Astrocyte (in vitro differentiated cells and primary cell): ENCODE results near the gene EGF. TPM values are rescaled to one million over a fixed set of nuclear protein-coding genes. Genes with fewer than 3 reads are reported as not detected.

Experiments
- DNase-seq: peaks from one replicate; pipeline ENCODE4 v3.0.0-alpha.2; 2010; ENCODE audit warnings: low read depth
- FAIRE-seq: peaks from 2 replicates; lab custom pipeline; 2011; peaks lifted over from hg19 to GRCh38; lab: Jason Lieb, UNC
- H2AFZ ChIP-seq: 2 replicates; pipeline ENCODE4 v1.6.0; 2012; ENCODE audit warnings: low read depth, low read length, inconsistent platforms
- H3K27ac ChIP-seq: 2 replicates; pipeline ENCODE4 v1.5.1; 2011; ENCODE audit warnings: low read depth, low read length, inconsistent platforms
- H3K27me3 ChIP-seq: 2 replicates; pipeline ENCODE4 v1.6.0; 2011; ENCODE audit warnings: low read length, inconsistent platforms; ENCODE audit not compliant: insufficient read depth
- H3K36me3 ChIP-seq: 2 replicates; pipeline ENCODE4 v1.5.1; 2011; ENCODE audit warnings: low read length, inconsistent platforms; ENCODE audit not compliant: insufficient read depth
- H3K4me1 ChIP-seq: 2 replicates; pipeline ENCODE4 v1.5.1; 2011; ENCODE audit warnings: low read length, inconsistent platforms; ENCODE audit not compliant: insufficient read depth
- H3K4me2 ChIP-seq: 2 replicates; pipeline ENCODE4 v1.6.0; 2012; ENCODE audit warnings: low read length, inconsistent platforms
- H3K4me3 ChIP-seq: 2 replicates; pipeline ENCODE4 v1.5.1; 2011; ENCODE audit warnings: low read depth, mild to moderate bottlenecking, low read length, inconsistent platforms; ENCODE audit not compliant: insufficient read depth
- H3K79me2 ChIP-seq: 2 replicates; pipeline ENCODE4 v1.6.0; 2012; ENCODE audit warnings: mild to moderate bottlenecking, low read length, inconsistent platforms; ENCODE audit not compliant: insufficient read depth
- H3K9ac ChIP-seq: 2 replicates; pipeline ENCODE4 v1.6.0; 2012; ENCODE audit warnings: mild to moderate bottlenecking, low read length, inconsistent platforms
- H3K9me3 ChIP-seq: 2 replicates; pipeline ENCODE4 v1.5.1; 2012; ENCODE audit warnings: low read depth, mild to moderate bottlenecking, low read length, inconsistent platforms; ENCODE audit not compliant: insufficient read depth
- H4K20me1 ChIP-seq: 2 replicates; pipeline ENCODE4 v1.6.0; 2012; ENCODE audit warnings: low read length, inconsistent platforms; ENCODE audit not compliant: insufficient read depth
- H3K27ac Mint-ChIP-seq: one replicate; pipeline ENCODE4 v1.8.0; 2021; ENCODE audit warnings: mild to moderate bottlenecking, mixed read lengths; ENCODE audit not compliant: unreplicated experiment
- H3K27me3 Mint-ChIP-seq: one replicate; pipeline ENCODE4 v1.8.0; 2021; ENCODE audit warnings: low read depth, mixed read lengths; ENCODE audit not compliant: unreplicated experiment
- H3K36me3 Mint-ChIP-seq: one replicate; pipeline ENCODE4 v1.8.0; 2021; ENCODE audit warnings: low read depth, mixed read lengths; ENCODE audit not compliant: unreplicated experiment
- H3K4me1 Mint-ChIP-seq: one replicate; pipeline ENCODE4 v1.8.0; 2021; ENCODE audit warnings: low read depth, mixed read lengths; ENCODE audit not compliant: unreplicated experiment
- H3K4me3 Mint-ChIP-seq: one replicate; pipeline ENCODE4 v1.8.0; 2021; ENCODE audit warnings: mild to moderate bottlenecking, moderate library complexity, mixed read lengths; ENCODE audit not compliant: unreplicated experiment
- H3K9me3 Mint-ChIP-seq: one replicate; pipeline ENCODE4 v1.8.0; 2021; ENCODE audit warnings: mild to moderate bottlenecking, mixed read lengths; ENCODE audit not compliant: unreplicated experiment
- EZH2 ChIP-seq: IDR thresholded peaks from 2 replicates; pipeline ENCODE4 v1.6.1; 2012; ENCODE audit warnings: mild to moderate bottlenecking, low read length, inconsistent platforms; ENCODE audit not compliant: insufficient read depth
- total RNA-seq: library from RNA; stranded (reverse); gene quantifications from 2 replicates; pipeline ENCODE4 v1.2.1, GENCODE V29; 2021
- TF ChIP-seq, protein P1 (sequence below): IDR thresholded peaks from 2 replicates; pipeline ENCODE4 v1.5.1; 2011; ENCODE audit warnings: low read depth, mild to moderate bottlenecking, inconsistent platforms, low read length, moderate library complexity; ENCODE audit not compliant: insufficient read depth

EGF gene
- total RNA-seq, 1 donor from 2014 or later = 22.9 TPM

DNA sequence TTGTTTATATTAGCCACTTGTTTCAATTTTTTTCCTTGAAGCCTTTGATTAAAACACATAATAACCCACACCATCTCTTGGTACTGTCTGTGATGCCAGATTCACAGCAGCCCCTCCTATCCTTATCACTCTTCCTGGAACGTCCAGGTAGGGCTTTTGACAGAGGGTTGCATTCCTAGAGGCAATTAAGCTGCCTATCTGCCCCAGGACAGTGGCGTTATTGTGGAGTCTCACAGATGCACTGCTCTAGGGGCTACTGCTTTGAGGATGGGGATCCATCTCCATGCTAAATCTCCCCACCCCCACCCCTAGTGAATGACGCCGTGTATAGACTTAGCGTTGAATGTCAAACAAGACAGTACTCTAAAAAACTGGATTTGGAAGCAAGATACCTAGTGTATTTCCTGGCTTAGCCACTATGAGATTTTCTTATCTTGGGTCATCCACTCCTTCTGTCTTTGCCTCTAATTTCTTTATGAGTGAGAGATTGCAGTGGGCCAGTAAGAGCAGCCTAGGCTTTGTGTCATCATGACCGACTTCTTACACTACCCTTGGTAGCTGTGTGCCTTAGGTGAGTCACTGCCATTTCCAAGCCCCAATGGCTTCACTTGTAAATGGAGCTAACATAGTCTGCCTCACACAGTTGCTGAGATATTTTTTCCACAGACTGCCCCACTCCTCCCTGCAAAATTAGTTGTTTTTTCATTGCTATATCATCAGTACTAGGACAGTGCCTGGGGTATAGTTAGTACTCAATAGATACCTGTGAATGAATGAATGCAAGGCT, 90.9 kb downstream of the EGF start:
- no peak overlapping the region for H2AFZ ChIP-seq
- TF ChIP-seq, protein P1, sequence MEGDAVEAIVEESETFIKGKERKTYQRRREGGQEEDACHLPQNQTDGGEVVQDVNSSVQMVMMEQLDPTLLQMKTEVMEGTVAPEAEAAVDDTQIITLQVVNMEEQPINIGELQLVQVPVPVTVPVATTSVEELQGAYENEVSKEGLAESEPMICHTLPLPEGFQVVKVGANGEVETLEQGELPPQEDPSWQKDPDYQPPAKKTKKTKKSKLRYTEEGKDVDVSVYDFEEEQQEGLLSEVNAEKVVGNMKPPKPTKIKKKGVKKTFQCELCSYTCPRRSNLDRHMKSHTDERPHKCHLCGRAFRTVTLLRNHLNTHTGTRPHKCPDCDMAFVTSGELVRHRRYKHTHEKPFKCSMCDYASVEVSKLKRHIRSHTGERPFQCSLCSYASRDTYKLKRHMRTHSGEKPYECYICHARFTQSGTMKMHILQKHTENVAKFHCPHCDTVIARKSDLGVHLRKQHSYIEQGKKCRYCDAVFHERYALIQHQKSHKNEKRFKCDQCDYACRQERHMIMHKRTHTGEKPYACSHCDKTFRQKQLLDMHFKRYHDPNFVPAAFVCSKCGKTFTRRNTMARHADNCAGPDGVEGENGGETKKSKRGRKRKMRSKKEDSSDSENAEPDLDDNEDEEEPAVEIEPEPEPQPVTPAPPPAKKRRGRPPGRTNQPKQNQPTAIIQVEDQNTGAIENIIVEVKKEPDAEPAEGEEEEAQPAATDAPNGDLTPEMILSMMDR = no peak
- no peak for TF ChIP-seq EZH2

DNA sequence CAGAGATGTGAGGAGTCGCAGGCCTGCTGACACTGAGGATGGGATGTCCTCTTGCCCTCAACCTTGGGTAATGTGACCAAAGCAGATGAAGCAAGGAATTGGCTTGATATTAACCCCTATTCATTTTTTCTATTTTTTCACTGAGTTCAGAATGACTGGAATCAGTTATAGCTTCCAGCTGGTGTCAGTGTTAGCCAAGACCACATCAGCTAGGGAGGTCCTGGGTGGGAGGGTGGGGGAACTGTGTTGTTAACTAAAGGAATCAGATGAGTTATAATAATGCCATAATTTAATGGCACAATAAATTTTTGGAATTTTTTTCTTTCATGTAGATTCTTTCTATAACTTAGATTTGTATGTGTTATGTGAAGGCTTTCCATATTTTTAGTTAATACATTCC, 91.9 kb downstream of the EGF start:
- no peaks in the 10 kb centered on the region for H3K27me3 Mint-ChIP-seq
- H3K36me3 Mint-ChIP-seq = peaks cover 9% of the 10 kb centered on the region
- Histone ChIP-seq H2AFZ (no peak overlapping the region), H3K27ac (no peak overlapping the region), H3K4me3 (no peak overlapping the region), H3K4me2 (no peak overlapping the region), H3K36me3 (no peaks in the 10 kb centered on the region), H3K79me2 (no peaks in the 10 kb centered on the region), H3K4me1 (no peaks in the 10 kb centered on the region), H3K9ac (no peak overlapping the region), H3K27me3 (no peaks in the 10 kb centered on the region), H3K9me3 (no peaks in the 10 kb centered on the region), H4K20me1 (no peaks in the 10 kb centered on the region)
- H3K9me3 Mint-ChIP-seq = no peaks in the 10 kb centered on the region
- no peak for FAIRE-seq
- H3K4me3 Mint-ChIP-seq = no peak overlapping the region
- no peaks in the 10 kb centered on the region for H3K4me1 Mint-ChIP-seq
- no peak for DNase-seq
- no peak for TF ChIP-seq EZH2
- TF ChIP-seq, protein P1 = no peak
- no peak overlapping the region for H3K27ac Mint-ChIP-seq

More for the DNA sequence above, 90.9 kb downstream of the EGF start:
- H3K4me2 ChIP-seq = no peak overlapping the region
- no peak overlapping the region for H3K27ac Mint-ChIP-seq
- H4K20me1 ChIP-seq = no peaks in the 10 kb centered on the region
- H3K27me3 ChIP-seq = no peaks in the 10 kb centered on the region
- no peaks in the 10 kb centered on the region for H3K79me2 ChIP-seq
- no peak overlapping the region for H3K4me3 Mint-ChIP-seq
- H3K27ac ChIP-seq = no peak overlapping the region
- no peak for FAIRE-seq
- peaks cover 6% of the 10 kb centered on the region for H3K36me3 Mint-ChIP-seq
- no peaks in the 10 kb centered on the region for H3K36me3 ChIP-seq
- no peak overlapping the region for H3K9ac ChIP-seq
- H3K27me3 Mint-ChIP-seq = no peaks in the 10 kb centered on the region
- H3K4me3 ChIP-seq = no peak overlapping the region
- no peaks in the 10 kb centered on the region for H3K4me1 ChIP-seq
- DNase-seq = peak; percentile 6
- H3K9me3 Mint-ChIP-seq = no peaks in the 10 kb centered on the region
- H3K4me1 Mint-ChIP-seq = no peaks in the 10 kb centered on the region
- H3K9me3 ChIP-seq = no peaks in the 10 kb centered on the region

DNA sequence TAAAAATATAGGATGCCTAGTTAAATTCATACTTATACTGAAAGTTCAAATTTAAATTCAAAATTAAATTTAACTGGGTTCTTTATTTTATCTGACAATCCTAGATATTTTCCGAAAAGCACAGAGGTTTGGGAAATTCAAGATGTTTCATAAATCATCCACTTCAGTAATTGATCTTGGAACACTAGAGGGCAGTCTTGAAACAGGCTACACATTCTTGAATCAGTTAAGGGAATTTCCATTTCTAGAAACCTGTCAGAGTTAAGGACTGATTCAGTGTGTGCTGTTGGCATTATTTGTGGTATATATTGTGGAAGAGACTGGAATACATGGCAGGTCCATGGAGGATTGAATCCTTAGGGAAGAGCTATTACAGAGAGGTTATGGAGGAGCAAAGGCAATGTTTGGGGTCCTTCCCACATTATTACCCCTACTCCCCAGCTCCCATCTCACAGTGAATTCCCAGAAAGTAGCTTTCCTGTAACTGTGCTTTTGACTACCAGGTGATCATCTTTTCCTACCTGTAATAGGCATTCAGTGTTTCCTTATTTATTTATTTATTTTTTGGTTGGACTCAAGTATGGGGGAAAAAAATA, 92.9 kb downstream of the EGF start:
- Mint-ChIP-seq H3K27me3 (no peaks in the 10 kb centered on the region), H3K27ac (no peak overlapping the region), H3K4me3 (no peak overlapping the region), H3K9me3 (no peaks in the 10 kb centered on the region), H3K4me1 (no peaks in the 10 kb centered on the region), H3K36me3 (peaks cover 11% of the 10 kb centered on the region)
- peak; percentile 59 for DNase-seq
- no peaks in the 10 kb centered on the region for H3K27me3 ChIP-seq
- H3K4me3 ChIP-seq = no peak overlapping the region
- H3K9me3 ChIP-seq = no peaks in the 10 kb centered on the region
- H3K4me2 ChIP-seq = no peak overlapping the region
- no peak overlapping the region for H3K27ac ChIP-seq
- FAIRE-seq = peak; percentile 91
- no peak overlapping the region for H2AFZ ChIP-seq
- TF ChIP-seq EZH2 = no peak
- TF ChIP-seq, protein P1 = peak; percentile 83
- H3K36me3 ChIP-seq = no peaks in the 10 kb centered on the region
- no peaks in the 10 kb centered on the region for H4K20me1 ChIP-seq
- no peak overlapping the region for H3K9ac ChIP-seq
- H3K4me1 ChIP-seq = no peaks in the 10 kb centered on the region
- H3K79me2 ChIP-seq = no peaks in the 10 kb centered on the region
